Measurements from ENCODE around the gene ZMIZ1.

The ZMIZ1 gene

GRCh38 chr10:79166312-79166721, 97.6 kb downstream of the ZMIZ1 start:
- no peak for DNase-seq (ENCODE audit: low read depth in 2 of 2, low spot score in 1 of 2)

- no peak for DNase-seq (ENCODE audit: low read depth in 2 of 2, low spot score in 1 of 2)
These were observed 98.0 kb downstream of the ZMIZ1 start for GRCh38 chr10:79166741-79167140.

DNA sequence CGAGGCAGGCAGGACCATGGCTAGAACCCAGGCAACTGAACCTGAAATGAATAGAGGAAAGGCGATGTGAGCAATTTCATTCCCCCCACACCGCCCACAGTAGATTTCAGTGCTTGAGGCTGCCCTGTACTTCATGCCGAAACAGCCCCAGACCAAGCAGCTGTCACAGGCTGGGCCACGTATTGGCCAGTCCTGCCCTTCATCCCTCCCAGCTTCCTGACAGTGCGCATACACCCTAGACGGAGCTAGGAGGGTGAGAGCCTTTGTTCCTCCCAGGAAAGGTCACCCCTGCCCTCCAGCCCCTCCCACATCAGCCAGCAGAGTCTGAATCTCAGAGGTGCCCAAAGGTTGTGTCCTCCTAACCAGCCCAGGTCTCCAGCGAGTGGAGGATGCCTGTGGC, 98.8 kb downstream of the ZMIZ1 start:
- no peak for DNase-seq (ENCODE audit: low read depth in 2 of 2, low spot score in 1 of 2)

GRCh38 chr10:79168210-79168609, 99.4 kb downstream of the ZMIZ1 start:
- no peak for DNase-seq (ENCODE audit: low read depth in 2 of 2, low spot score in 1 of 2)

- DNase-seq (ENCODE audit: low read depth in 2 of 2, low spot score in 1 of 2), result no peak
These were observed 101.5 kb downstream of the ZMIZ1 start for GRCh38 chr10:79170226-79170752.

DNA sequence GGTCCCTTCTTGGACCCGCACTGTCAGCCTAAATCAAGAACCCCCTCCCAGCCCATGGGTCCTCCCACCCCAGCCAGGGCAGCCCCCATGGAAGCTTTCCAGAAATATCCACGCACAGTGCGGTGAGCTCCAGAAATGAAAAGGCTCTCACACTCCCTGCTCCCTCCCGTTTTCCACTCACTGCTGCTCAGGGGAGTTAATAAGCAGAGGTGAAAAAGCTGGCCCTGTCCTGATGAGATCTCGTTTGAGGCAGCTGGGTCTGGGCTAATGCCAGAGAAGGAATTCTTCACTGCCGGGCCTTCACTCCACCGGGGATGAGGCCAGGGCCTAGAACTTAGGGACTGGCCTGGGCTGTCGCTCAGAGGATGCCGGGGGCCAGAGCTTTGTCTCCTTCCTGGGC, 102.2 kb downstream of the ZMIZ1 start:
- DNase-seq (ENCODE audit: low read depth in 2 of 2, low spot score in 1 of 2), result no peak

- no peak for DNase-seq (ENCODE audit: low read depth in 2 of 2, low spot score in 1 of 2)
These were observed 102.7 kb downstream of the ZMIZ1 start for GRCh38 chr10:79171504-79171903.

- no peak for DNase-seq (ENCODE audit: low read depth in 2 of 2, low spot score in 1 of 2)
These were observed 104.1 kb downstream of the ZMIZ1 start for GRCh38 chr10:79172881-79173280.

DNA sequence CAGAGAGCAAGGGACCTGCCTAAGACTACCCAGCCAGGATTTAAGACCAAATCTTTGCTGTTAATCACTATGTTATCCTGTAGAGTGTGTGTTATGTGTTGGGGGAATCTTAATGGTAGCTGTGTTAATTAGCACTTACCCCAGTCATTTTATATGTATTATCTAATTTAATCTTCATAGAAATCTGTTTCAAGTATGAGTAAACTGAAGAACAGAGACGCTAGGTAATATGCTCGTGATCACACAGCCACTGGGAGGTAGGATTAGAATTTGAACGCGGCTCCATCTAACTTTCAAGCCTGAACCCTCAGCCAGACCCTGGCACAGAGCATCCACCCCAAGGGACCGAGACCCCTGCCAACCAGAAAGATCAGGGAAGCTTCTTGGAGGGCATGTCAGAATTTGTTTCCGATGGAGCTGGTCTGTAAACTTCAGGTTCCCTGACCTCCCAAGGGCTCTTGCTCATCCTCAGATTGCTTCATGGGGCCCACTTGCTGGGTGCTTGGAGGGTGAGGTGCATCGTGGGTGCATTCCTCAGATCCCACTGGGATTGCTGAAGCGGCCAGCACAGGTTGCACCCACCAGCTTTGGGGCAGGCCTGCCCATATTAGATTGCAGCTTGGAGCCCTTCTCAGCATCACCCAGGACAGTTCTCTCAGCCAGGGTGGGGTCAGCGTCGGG, 105.0 kb downstream of the ZMIZ1 start:
- no peak for DNase-seq (ENCODE audit: low read depth in 2 of 2, low spot score in 1 of 2)

DNA sequence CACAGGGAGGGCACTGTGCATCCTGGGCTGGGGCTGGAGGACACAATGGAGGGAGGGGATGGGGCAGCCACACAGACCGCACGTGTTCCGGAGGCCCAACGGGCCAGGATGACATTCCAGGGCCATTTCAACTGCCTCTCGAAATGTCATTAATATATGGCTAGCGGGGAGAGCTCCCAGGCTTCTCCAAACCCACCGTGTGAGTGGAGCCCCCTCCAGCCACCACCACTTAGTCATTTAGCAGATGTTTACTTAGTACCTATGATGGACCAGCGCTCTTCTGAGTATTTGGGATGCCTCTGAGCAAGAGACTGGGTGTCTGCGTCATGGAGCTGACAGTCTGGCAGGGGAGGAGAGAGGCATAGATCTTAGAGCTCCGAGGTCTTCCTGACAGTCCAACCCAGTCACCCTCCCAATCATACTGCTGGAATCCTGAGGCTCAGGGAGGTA, 107.3 kb downstream of the ZMIZ1 start:
- no peak for DNase-seq (ENCODE audit: low read depth in 2 of 2, low spot score in 1 of 2)

GRCh38 chr10:79176949-79177602, 108.3 kb downstream of the ZMIZ1 start:
- DNase-seq (ENCODE audit: low read depth in 2 of 2, low spot score in 1 of 2), result no peak

GRCh38 chr10:79178070-79178576, 109.4 kb downstream of the ZMIZ1 start:
- no peak for DNase-seq (ENCODE audit: low read depth in 2 of 2, low spot score in 1 of 2)

DNA sequence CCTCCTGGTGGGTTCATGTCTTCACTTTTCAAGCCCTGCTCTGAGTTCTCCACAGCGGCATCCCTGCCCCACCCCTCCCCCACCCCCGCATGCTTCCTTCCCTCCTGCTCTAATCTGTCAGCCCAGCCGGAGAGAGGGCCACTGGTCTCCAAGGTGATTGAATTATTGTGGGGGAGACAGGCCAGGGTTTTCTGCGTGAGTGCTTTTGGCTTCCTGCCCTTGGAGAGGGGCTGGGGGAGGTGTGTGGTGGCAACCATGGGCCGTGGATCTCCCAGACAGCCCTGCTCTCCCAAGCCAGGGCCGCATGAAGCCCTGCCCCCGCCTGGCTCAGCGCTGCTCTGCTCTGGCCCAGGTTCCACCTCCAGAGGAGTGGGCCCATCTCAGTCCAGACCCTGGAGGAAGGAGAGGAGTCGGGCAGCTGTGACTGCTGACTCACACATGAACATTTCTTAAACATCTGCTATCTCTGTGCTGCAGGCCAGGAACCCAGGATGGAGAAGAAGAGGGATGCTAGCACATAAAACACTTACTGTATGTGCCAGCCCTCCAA, 109.9 kb downstream of the ZMIZ1 start:
- DNase-seq (ENCODE audit: low read depth in 2 of 2, low spot score in 1 of 2), result no peak

DNA sequence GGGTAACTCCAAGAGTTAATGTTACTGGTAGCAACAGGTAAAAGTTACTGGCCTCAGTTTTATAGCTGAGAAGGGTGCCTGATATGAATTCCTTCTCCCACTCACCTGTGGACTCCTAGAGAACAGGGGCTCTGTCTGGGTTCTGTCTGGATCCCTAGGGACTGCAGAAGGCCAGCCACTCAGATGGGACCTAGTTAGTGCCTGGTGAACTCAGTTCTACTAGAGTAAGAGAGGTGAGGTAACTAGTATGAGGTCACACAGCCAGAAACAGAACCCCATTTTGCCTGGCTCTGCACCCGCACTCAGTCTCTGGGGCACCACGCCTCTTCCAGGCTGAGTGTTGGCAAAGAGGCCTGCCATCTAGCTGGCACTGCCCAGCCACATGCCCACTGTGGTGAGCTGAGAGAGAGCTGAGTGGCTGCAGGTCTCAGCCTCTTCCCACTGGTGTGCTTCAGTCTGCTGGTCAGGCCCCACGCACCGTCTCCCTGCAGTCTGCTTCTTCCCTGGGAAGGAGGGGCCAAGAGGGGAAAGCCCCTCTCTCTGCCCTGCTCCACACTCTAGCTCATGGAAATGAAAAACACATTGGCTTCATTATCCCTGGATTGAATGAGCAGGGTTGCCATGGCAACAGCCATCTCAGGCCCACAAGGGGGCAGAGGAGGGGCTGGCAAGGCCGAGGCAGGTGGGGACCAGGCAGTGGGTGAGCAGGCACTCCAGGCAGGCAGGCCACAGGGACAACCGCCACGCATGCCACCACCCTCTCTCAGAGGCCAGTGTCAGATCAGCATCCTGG, 110.6 kb downstream of the ZMIZ1 start:
- no peak for DNase-seq (ENCODE audit: low read depth in 2 of 2, low spot score in 1 of 2)

DNA sequence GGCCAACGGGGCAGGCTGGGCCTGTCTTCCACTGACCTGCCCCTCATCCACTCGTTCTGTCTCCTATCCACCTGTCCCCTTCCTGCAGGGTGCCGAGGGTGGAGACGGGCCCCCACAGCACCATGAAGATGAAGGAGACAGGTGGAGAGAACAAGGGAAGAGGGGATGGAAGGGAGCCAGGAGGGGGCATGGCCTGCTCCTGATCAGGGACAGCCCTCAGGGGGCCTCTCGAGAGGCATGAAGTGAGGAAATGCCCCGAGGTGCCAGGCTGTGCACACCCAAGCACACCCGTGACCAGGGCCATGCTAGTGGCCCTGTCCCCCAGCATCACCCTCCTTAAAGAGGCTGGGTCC, 111.2 kb downstream of the ZMIZ1 start:
- DNase-seq (ENCODE audit: low read depth in 2 of 2, low spot score in 1 of 2), result no peak

- DNase-seq (ENCODE audit: low read depth in 2 of 2, low spot score in 1 of 2), result no peak
These were observed 111.9 kb downstream of the ZMIZ1 start for GRCh38 chr10:79180414-79181221.

- DNase-seq (ENCODE audit: low read depth in 2 of 2, low spot score in 1 of 2), result no peak
These were observed 112.5 kb downstream of the ZMIZ1 start for GRCh38 chr10:79181227-79181626.

DNA sequence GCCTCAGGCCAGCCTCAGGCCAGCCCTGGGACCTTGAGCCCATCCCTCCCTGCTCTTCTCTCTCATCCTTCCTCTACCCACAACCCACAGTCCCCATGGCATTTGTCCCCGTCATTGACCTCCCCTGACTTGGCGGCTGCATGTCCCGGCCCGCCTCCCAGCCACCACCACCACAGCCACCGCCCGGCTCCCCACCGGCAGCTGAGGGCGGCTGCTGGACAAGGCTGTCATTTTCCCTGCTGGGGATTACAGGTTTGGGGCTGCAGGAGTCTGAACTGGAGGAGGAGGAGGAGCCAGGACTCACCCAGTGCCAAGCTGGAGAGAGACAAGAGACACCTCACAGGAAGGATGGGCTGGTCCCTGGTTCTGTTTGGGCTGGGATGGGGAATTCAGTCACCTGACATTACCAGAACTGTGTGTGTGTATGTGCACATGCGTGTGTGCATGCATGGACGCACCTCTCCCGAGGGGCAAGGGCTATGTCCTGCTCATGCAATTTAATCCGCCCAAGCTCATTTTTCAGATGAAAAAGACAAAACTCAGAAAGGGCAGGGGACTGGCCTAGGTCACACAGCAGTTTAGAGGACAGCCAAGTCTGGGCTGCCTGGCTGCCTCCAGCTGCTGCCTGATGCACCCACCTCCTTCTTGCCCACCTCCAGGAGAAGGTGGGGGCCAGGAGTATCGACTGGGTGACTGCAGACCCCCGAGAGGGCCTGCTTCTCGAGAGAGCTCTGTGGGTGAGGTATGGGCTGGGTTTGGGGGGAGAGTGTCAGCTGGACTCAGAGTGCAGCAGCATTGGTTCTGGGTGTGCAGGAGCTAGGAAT, 113.1 kb downstream of the ZMIZ1 start:
- no peak for DNase-seq (ENCODE audit: low read depth in 2 of 2, low spot score in 1 of 2)

DNA sequence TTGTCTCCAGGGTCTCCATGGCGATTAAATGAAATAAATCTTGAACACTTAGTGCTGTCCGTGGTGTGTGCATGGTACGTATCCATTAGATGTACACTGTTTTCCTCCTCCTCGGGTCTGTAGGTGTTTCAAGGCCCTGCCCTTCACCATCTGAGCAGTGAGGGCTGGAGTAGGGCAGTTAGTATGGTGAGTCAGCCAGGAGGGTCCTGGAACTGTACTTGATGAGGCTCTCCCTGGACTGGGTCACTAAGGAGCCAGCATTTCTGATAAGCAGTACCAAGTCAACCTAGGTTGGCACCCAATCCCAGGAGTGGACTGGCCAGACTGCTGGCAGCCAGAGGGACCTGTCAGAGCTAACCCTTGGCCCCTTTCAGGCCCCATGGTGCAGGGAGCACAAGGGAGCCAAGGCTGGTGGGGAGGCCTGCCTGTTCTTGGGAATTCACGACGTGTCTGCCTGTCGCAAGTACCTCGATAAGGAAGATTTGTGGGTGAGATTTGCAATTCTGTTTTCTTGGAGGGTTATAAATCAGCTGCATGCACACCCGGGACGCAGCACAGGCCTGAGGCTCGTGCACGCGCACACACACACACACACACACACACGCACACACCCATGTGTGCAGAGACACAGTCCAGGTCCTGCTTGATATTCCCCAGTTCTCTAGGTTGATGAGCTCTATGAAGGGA, 114.2 kb downstream of the ZMIZ1 start:
- DNase-seq (ENCODE audit: low read depth in 2 of 2, low spot score in 1 of 2), result no peak

All from stimulated activated CD8-positive, alpha-beta memory T cell treated with anti-CD3 and anti-CD28 coated beads, Interleukin-4, amount 100 ng/mL, for 1 hour (primary cell).